ENCODE measurements around the gene ERO1A.

ERO1A gene

DNA sequence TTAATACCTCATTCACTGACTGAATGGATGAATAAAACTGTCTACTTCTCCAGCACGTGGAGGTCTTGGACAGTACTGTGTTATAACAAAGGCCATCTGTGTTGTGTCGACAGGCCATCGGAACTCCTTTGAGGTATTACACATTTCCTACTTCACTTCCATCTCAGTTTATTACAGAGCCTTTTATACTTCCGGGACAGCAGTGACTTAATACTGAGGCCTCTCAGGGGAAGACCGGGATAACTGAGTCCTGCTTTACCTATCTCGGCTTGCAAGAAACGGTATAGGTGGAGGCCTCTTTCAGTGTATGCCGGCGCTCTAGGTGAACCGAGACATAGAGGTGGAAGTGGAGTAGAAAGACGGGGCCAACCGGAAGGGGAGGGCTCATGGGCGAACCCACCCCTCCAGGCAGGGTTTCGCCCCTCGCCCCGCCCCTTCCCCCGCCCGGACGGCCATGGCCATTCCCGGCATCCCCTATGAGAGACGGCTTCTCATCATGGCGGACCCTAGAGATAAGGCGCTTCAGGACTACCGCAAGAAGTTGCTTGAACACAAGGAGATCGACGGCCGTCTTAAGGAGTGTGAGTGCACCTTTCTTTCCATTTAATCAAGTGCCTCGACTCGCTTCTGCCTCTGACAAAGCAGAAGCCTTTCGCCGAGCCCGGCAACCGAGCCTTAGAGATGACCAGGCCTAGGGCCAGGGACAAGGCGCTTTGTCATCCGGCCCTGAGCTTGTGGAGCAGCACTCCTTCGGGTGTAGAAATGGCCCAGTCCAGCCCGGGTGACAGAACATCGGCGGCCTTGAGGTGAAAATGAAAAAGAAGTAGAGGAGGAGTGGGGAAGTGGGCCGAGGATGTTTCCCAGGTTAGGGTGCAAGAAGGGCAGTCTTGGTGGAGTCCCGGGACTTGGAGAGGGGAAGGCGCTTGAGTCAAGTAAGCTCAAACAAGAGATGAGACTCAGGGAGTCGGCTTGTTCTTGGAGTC is 11.7 kb upstream of the ERO1A start, which contains the start of gene PSMC6:
Gene PSMC6 (plus strand): TSS at position 477 of the 983 bp plus-strand sequence. CDS start 20 bp downstream, at position 497.
- TF ChIP-seq, protein P1, sequence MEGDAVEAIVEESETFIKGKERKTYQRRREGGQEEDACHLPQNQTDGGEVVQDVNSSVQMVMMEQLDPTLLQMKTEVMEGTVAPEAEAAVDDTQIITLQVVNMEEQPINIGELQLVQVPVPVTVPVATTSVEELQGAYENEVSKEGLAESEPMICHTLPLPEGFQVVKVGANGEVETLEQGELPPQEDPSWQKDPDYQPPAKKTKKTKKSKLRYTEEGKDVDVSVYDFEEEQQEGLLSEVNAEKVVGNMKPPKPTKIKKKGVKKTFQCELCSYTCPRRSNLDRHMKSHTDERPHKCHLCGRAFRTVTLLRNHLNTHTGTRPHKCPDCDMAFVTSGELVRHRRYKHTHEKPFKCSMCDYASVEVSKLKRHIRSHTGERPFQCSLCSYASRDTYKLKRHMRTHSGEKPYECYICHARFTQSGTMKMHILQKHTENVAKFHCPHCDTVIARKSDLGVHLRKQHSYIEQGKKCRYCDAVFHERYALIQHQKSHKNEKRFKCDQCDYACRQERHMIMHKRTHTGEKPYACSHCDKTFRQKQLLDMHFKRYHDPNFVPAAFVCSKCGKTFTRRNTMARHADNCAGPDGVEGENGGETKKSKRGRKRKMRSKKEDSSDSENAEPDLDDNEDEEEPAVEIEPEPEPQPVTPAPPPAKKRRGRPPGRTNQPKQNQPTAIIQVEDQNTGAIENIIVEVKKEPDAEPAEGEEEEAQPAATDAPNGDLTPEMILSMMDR (IDR thresholded peaks at IDR 0.05; ENCODE audit: control insufficient read depth, extremely low read depth, insufficient read depth): no peak
- H3K4me3 ChIP-seq (ENCODE audit: low read depth, low read length): peak within 1 kb of the TSS; percentile 83

DNA sequence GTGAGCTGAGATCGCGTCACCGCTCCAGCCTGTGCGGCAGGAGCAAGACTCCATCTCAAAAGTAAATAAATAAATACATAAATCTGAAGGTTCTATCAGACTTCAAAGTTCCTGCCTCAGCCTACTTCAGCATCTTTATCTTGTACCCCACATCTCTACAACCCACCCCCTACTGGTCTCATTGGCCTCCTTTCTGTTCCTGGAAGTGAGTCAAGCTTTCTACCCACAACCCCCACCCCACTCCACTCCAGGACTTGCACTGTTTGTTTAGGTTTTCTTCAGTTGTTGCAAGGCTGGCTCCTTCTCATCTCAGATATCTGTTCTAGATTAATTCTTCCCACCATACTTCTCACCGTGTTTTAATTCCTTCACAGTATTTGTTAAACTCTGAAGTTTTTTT is 10.9 kb upstream of the ERO1A start:
- peak overlapping the region; percentile 83 for H3K4me3 ChIP-seq (ENCODE audit: low read depth, low read length)
- DNase-seq (ENCODE audit: low read depth): no peak
- TF ChIP-seq, protein P1 (IDR thresholded peaks at IDR 0.05; ENCODE audit: control insufficient read depth, extremely low read depth, insufficient read depth): no peak

More for the DNA sequence above, 11.7 kb upstream of the ERO1A start, which contains the start of gene PSMC6:
- DNase-seq (ENCODE audit: low read depth): peak; percentile 70

DNA sequence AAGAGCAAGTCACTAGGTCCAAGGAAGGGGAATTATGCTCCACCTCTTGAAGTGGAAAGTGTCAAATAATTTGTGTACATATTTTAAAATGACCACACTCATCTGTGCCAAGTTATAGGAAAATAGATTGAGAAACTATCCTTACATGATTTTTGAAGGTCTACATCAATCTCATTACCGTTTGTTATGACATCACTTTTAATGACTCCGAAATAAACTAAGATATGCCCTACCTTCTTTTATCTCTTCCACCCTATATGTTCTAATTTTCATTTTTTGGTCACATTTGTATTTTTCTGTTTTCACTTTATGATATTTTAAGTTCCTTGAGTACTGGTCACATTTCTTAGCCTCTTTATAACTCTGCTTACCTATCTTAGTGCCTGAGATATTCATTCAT is 8.3 kb upstream of the ERO1A start:
- no peak overlapping the region for H3K4me3 ChIP-seq (ENCODE audit: low read depth, low read length)
- TF ChIP-seq, protein P1 (IDR thresholded peaks at IDR 0.05; ENCODE audit: control insufficient read depth, extremely low read depth, insufficient read depth): no peak
- DNase-seq (ENCODE audit: low read depth): no peak

DNA sequence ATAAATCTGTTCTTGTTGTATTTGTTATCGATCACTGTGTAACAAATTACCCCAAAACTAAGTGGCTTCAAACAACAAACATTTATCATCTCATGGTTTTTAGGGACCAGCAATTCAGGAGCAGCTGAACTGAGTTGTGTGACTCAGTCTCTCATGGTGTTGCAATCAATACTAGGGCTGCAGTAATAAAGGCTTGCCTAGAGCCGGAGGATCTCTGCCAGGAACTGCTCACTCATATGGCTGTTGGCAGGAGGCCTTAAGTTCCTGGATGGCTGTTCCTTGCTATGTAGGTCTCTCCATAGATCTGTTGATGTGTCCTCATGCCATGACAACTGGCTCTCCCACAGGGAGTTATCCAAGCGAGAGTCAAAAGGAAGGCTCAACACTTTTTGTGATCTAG is 7.9 kb upstream of the ERO1A start:
- TF ChIP-seq, protein P1 (IDR thresholded peaks at IDR 0.05; ENCODE audit: control insufficient read depth, extremely low read depth, insufficient read depth): no peak
- peak; percentile 57 for DNase-seq (ENCODE audit: low read depth)

DNA sequence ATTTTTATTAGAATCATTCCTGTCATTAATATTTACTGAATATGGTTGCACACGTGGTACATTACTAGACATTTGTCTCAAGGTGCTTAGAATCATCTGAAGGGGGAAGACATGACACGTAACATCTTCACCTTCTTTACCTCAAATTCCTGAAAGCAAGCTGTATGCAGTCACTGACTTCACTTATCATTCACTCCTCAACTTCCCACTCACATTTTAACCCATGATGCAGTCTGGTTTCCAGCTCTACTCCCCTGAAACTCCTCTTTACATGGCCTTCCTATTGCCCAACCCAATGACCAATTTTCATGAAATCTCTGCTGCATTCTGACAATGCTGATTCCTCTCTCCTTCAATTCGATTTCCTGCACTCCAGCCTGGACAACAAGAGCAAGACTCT is 5.9 kb upstream of the ERO1A start:
- DNase-seq (ENCODE audit: low read depth): no peak
- no peak overlapping the region for H3K4me3 ChIP-seq (ENCODE audit: low read depth, low read length)
- TF ChIP-seq, protein P1 (IDR thresholded peaks at IDR 0.05; ENCODE audit: control insufficient read depth, extremely low read depth, insufficient read depth): no peak

More for the DNA sequence above, 7.9 kb upstream of the ERO1A start:
- no peak overlapping the region for H3K4me3 ChIP-seq (ENCODE audit: low read depth, low read length)

DNA sequence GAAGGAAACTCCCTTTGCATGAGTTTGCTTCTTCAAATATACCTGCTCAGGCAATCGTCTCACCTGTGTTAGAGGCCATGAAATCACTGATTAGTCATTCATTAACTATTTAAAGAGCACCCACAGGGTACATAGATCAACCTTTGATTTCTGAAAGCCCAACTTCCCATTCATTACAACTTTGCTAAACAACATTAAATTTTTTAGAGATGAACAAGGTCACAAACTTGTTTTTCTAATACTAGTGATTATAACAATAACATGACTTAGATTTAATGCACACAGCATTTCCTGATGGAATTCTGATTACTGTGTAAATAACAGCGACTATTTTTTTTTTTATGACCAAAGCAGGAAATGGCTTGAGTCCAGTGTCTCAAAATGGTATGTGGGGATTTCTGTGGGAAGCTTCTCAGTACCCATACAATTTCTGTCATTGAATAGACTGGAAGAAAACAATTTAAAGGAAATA is 5.4 kb upstream of the ERO1A start:
- TF ChIP-seq, protein P1 (IDR thresholded peaks at IDR 0.05; ENCODE audit: control insufficient read depth, extremely low read depth, insufficient read depth): no peak
- DNase-seq (ENCODE audit: low read depth): peak; percentile 69
- no peak overlapping the region for H3K4me3 ChIP-seq (ENCODE audit: low read depth, low read length)
